Heart right ventricle (tissue), 16 donors: ENCODE data around the gene AKAP14. TPM values are rescaled to one million over a fixed set of nuclear protein-coding genes. Genes with fewer than 3 reads are reported as not detected.

Experiments used
- ATAC-seq, 8 donors: fragments of 200-7000 bp; cut with Tn5 transposase; one replicate each; pipeline ENCODE4 v1.9.1; 2020; ENCODE audit warnings: mild to moderate bottlenecking in 8 of 8, moderate library complexity in 8 of 8, moderate number of reproducible peaks in 1 of 8
- DNase-seq, 2 donors: peaks; one replicate each; pipeline ENCODE4 v3.0.0-alpha.2; 2020
- H3K27ac ChIP-seq, 10 donors: fragments of 200-600 bp; sonication (generic) in 2 of 10; one replicate each; pipeline versions ENCODE4 v1.5.0 to v1.8.0; 2020 to 2022; ENCODE audit warnings: mild to moderate bottlenecking in 3 of 10
- H3K27me3 ChIP-seq, 7 donors: fragments of 200-600 bp; one replicate each; pipeline ENCODE4 v1.8.0; 2021 to 2022; ENCODE audit warnings: mild to moderate bottlenecking in 2 of 7
- H3K36me3 ChIP-seq, 9 donors: fragments of 200-600 bp; sonication (generic) in 1 of 9; one replicate each; pipeline versions ENCODE4 v1.5.0 to v1.8.0; 2020 to 2022; ENCODE audit warnings: mild to moderate bottlenecking in 2 of 9
- H3K4me1 ChIP-seq, 9 donors: fragments of 200-600 bp; sonication (generic) in 1 of 9; one replicate each; pipeline versions ENCODE4 v1.5.0 to v1.8.0; 2020 to 2022; ENCODE audit warnings: mild to moderate bottlenecking in 4 of 9
- H3K4me3 ChIP-seq, 10 donors: fragments of 200-600 bp; sonication (generic) in 2 of 10; one replicate each; pipeline versions ENCODE4 v1.5.0 to v1.8.0; 2020 to 2022; ENCODE audit warnings: mild to moderate bottlenecking in 7 of 10, moderate library complexity in 2 of 10
- H3K9me3 ChIP-seq, 11 donors: fragments of 200-600 bp in 10 of 11; sonication (generic) in 2 of 11; one replicate each; pipeline versions ENCODE4 v1.5.0 to v1.8.0; 2013 to 2022; ENCODE audit warnings: mild to moderate bottlenecking in 2 of 11, control low read depth in 1 of 11, moderate library complexity in 1 of 11
- CTCF ChIP-seq, 9 donors: fragments of 200-600 bp; sonication (generic) in 2 of 9; IDR thresholded peaks; one replicate each; pipeline versions ENCODE4 v1.5.0 to v1.8.0; 2021 to 2022; ENCODE audit warnings: antibody characterized with exemption in 9 of 9, mild to moderate bottlenecking in 5 of 9, moderate library complexity in 1 of 9
- WGBS, 2 donors: extraction: QIAGEN DNeasy Blood & Tissue Kit; methylation state at CpG; one replicate each; pipeline ENCODE4 v1.1.7; 2013; ENCODE audit warnings: inconsistent platforms in 1 of 2; 5-methylcytosine and 5-hydroxymethylcytosine counted together
- intact Hi-C, 10 donors: fragments of 100-400 bp; cut with DNase I; formaldehyde crosslinking; loops; one replicate each; pipeline versions ENCODE4 v1.11.1 to v1.14.2; 2022
- polyA plus RNA-seq, 2 donors: library from polyadenylated mRNA; stranded (reverse); fragments of 200-250 nt; gene quantifications; one replicate each; pipeline ENCODE4 v1.2.3, GENCODE V29; 2013
- total RNA-seq, 10 donors: library from RNA; stranded (reverse); fragmentation: NEBNext Ultra II Directional in 3 of 10; extraction: Animal tissue kit (Norgen Biotek cat#: 25700) in 3 of 10; gene quantifications; one replicate each; pipeline versions ENCODE4 v1.2.1 to v1.2.4, GENCODE V29; 2021 to 2023
- donor health status: Arrhythmogenic right ventricular cardiomyopathy.
- donor health status: ischemic (EF 13 %, LVEDD 7.1; RV severe dilation, severe dysfunction).
- donor health status: healthy with polysubstance abuse.
- donor health status: DM: no; HTN: yes; CAD: no.
- donor health status: DM: no; HTN: no; CAD: no.
- donor health status: ischemic (EF 25% LVEDD 6.9; RV normal size, moderate dysfunction).
- donor health status: ischemic (EF 25% LVEDD 5.7; RV mildly dilated, moderate dysfunction).
- donor health status: healthy.
- donor health status: DM: yes; HTN: yes; CAD: no.
- donor health status: Ischemic cardiomyopathy.
- donor health status: ischemic (EF 35%, LVEDD 5.7; RV mildly dilated, moderate dysfunction).
- donor health status: nonischemic (EF 11% LVEDD 7.7; RV severe dilation, severe dysfunction).
- donor health status: DM: yes; HTN: yes; CAD: no.
- donor health status: PGD.
- donor health status: ischemic (EF 29% LVEDD 5.4; RV normal size, mild dysfunction).
- donor health status: nonischemic (EF 23%, LVEDD 6.1; RV moderate dilation, normal function).

AKAP14 gene
- total and polyA plus RNA-seq, 12 donors, result not detected

GRCh38 chrX:119941336-119941735 lies 45.6 kb downstream of the AKAP14 start:
- ATAC-seq (no peak), DNase-seq (no peak)
- Histone ChIP-seq H3K4me3 (no peak overlapping the region), H3K27me3 (no peaks in the 10 kb centered on the region), H3K36me3 (peaks cover 0 to 26% (median 0%) of the 10 kb centered on the region in 9 donors), H3K9me3 (no peaks in the 10 kb centered on the region), H3K4me1 (peaks cover 0 to 18% (median 12%) of the 10 kb centered on the region in 9 donors), H3K27ac (no peak overlapping the region)
- intact Hi-C loops, result no loop called here
- no peak for TF ChIP-seq CTCF (IDR thresholded peaks at IDR 0.05)

- peak overlapping the region in 8 of 10 donors; percentile 46 to 92 (median 89) for H3K27ac ChIP-seq
- intact Hi-C loops, result no loop called here
Measured at GRCh38 chrX:119942173-119942819, 46.6 kb downstream of the AKAP14 start.

DNA sequence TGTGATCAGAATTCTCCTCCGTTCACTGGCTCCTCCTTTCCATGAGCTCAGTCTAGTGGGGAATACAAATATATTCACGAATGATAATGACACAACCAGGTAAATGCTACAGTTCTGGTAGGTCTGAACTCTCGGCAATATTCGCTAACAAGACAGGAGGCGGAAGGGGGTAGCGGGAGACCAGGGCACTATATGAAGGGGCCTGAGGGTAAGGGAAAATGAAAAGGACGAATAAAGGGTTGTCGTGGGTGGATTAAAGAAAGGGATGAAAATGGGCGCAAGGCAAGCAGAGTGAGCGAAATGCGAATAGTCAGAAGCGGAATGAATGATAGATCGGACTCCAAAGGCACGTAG lies 47.1 kb downstream of the AKAP14 start:
- ATAC-seq (peak in 4 of 8 donors; percentile 11 to 31 (median 21)), DNase-seq (no peak)
- Histone ChIP-seq H3K27ac (peak overlapping the region; percentile 46 to 92 (median 88)), H3K36me3 (peaks cover 0 to 11% (median 0%) of the 10 kb centered on the region in 9 donors), H3K4me1 (peaks cover 0 to 18% (median 12%) of the 10 kb centered on the region in 9 donors), H3K4me3 (peak overlapping the region; percentile 66 to 83 (median 80)), H3K27me3 (no peaks in the 10 kb centered on the region), H3K9me3 (no peaks in the 10 kb centered on the region)
- intact Hi-C loops, result no loop called here
- 0 to 1% methylated on average over 14 of the region's 14 CpGs for WGBS, 2 donors
- TF ChIP-seq CTCF (IDR thresholded peaks at IDR 0.05), result no peak

More at GRCh38 chrX:119942173-119942819, 46.6 kb downstream of the AKAP14 start:
- Histone ChIP-seq H3K4me1 (peaks cover 0 to 18% (median 12%) of the 10 kb centered on the region in 9 donors), H3K9me3 (no peaks in the 10 kb centered on the region), H3K4me3 (peak overlapping the region; percentile 66 to 83 (median 80)), H3K36me3 (peaks cover 0 to 16% (median 0%) of the 10 kb centered on the region in 9 donors), H3K27me3 (no peaks in the 10 kb centered on the region)
- ATAC-seq (no peak), DNase-seq (no peak)
- WGBS, 2 donors, result 46 to 48% methylated on average over 13 of the region's 13 CpGs
- TF ChIP-seq CTCF (IDR thresholded peaks at IDR 0.05), result no peak

- Histone ChIP-seq H3K4me3 (peak within 1 kb of the TSS; percentile 66 to 83 (median 80)), H3K4me1 (peaks cover 0 to 18% (median 12%) of the 10 kb centered on the region in 9 donors), H3K9me3 (no peaks in the 10 kb centered on the region), H3K36me3 (peaks cover 0 to 5% (median 0%) of the 10 kb centered on the region in 9 donors), H3K27ac (peak within 1 kb of the TSS; percentile 46 to 92 (median 88)), H3K27me3 (no peaks in the 10 kb centered on the region)
- DNase-seq, result peak; percentile 66 to 84
- ATAC-seq, result peak; percentile 93 to 99 (median 96)
- 0% methylated on average over 38 to 59 of the region's 59 CpGs for WGBS, 2 donors
- intact Hi-C loops, result no loop called here
- TF ChIP-seq CTCF (IDR thresholded peaks at IDR 0.05), result peak in 2 of 9 donors; percentile 9 to 10
Measured at GRCh38 chrX:119943185-119943988, 47.7 kb downstream of the AKAP14 start, which contains the start of gene NKAP. Gene NKAP (minus strand): TSS chrX:119943751. CDS start chrX:119943605, 146 bp downstream.
